Transverse colon (tissue), 4 donors: ENCODE data around the gene RNF44. TPM values are rescaled to one million over a fixed set of nuclear protein-coding genes. Genes with fewer than 3 reads are reported as not detected.

Source experiments
- DNase-seq: peaks from one replicate; pipeline ENCODE4 v3.0.0-alpha.2; 2019
- H3K27ac ChIP-seq, 4 donors: fragments of 200-600 bp; sonication (generic); 2 replicates each; pipeline ENCODE4 v1.5.1; 2016 to 2018; ENCODE audit warnings: inconsistent platforms in 4 of 4
- H3K27me3 ChIP-seq: fragments of 200-600 bp; sonication (generic); 2 replicates; pipeline ENCODE4 v1.5.1; 2017; ENCODE audit warnings: inconsistent platforms
- H3K36me3 ChIP-seq, 4 donors: fragments of 200-600 bp; sonication (generic); 2 replicates each; pipeline ENCODE4 v1.5.1; 2017 to 2019; ENCODE audit warnings: inconsistent platforms in 4 of 4
- H3K4me1 ChIP-seq, 4 donors: fragments of 200-600 bp; sonication (generic); 2 replicates each; pipeline ENCODE4 v1.5.1; 2017 to 2020; ENCODE audit warnings: inconsistent platforms in 4 of 4
- H3K4me3 ChIP-seq, 4 donors: fragments of 200-600 bp; sonication (generic); 1 replicate in 1 of 4; 2 replicates in 3 of 4; pipeline versions ENCODE4 v1.5.1 to v1.6.1; 2017 to 2019; ENCODE audit warnings: inconsistent platforms in 4 of 4
- H3K9me3 ChIP-seq, 2 donors: fragments of 200-600 bp; sonication (generic); 2 replicates each; pipeline ENCODE4 v1.5.1; 2017 to 2019; ENCODE audit warnings: inconsistent platforms in 2 of 2
- CTCF ChIP-seq, 5 experiments: fragments of 200-600 bp in 3 of 5; fragments of 450-650 bp in 2 of 5; sonication (generic) in 3 of 5; IDR thresholded peaks; 1 replicate in 2 of 5; 2 replicates in 3 of 5; pipeline ENCODE4 v1.5.1; 2016 to 2017; ENCODE audit warnings: antibody characterized with exemption in 5 of 5, inconsistent platforms in 3 of 5, mild to moderate bottlenecking in 2 of 5, moderate library complexity in 1 of 5
- EP300 ChIP-seq: sonication (generic); formaldehyde crosslinking; IDR thresholded peaks from one replicate; pipeline ENCODE4 v1.6.1; 2017; ENCODE audit warnings: antibody characterized with exemption, low read depth
- POLR2A ChIP-seq: fragments of 450-650 bp; IDR thresholded peaks from one replicate; pipeline ENCODE4 v1.6.1; 2016; ENCODE audit warnings: antibody characterized with exemption, mild to moderate bottlenecking, moderate library complexity
- POLR2AphosphoS5 ChIP-seq, 3 donors: sonication (generic); formaldehyde crosslinking; IDR thresholded peaks; one replicate each; pipeline ENCODE4 v1.6.1; 2016; ENCODE audit warnings: antibody characterized with exemption in 3 of 3
- WGBS, 2 donors: methylation state at CpG; one replicate each; pipeline ENCODE4 v1.1.5; 2018; ENCODE audit warnings: low coverage in 1 of 2; 5-methylcytosine and 5-hydroxymethylcytosine counted together
- in situ Hi-C, 4 donors: fragments of 200-750 bp; cut with MboI; loops; one replicate each; pipeline versions ENCODE4 v1.15.0 to v1.15.1; 2017; ENCODE audit warnings: low sequenced_read_pairs in 3 of 4, low pct_ligation_motif_present in 1 of 4, low pct_unique_long_range_greater_than_20kb in 1 of 4
- intact Hi-C: fragments of 100-400 bp; cut with DNase I; formaldehyde crosslinking; loops from one replicate; pipeline ENCODE4 v1.15.1; 2023; ENCODE audit warnings: low total_unique reads
- total RNA-seq, 4 donors: library from RNA; depleted of rRNA; stranded (reverse); fragments of >200 nt; gene quantifications; one replicate each; pipeline ENCODE4 v1.1.0, GENCODE V29; 2016

RNF44 gene
- total RNA-seq, 4 donors from 2014 or later: 43.8 to 65.6 (median 54.8) TPM

- no peaks in the 10 kb centered on the region for H3K27me3 ChIP-seq
- H3K4me1 ChIP-seq: peaks cover 29 to 46% (median 31%) of the 10 kb centered on the region in 4 donors
- peak overlapping the region; percentile 0 to 53 (median 22) for H3K27ac ChIP-seq
- H3K4me3 ChIP-seq: no peak overlapping the region
- in situ Hi-C loops: no loop called here
- H3K9me3 ChIP-seq: no peaks in the 10 kb centered on the region
- WGBS, 2 donors: 81% methylated on average over 24 of the region's 28 CpGs; no CpG with 5 or more reads in 1 of the 2 donors
- TF ChIP-seq POLR2AphosphoS5 (IDR thresholded peaks at IDR 0.05) (no peak), EP300 (no peak), POLR2A (no peak), CTCF (IDR thresholded peaks at IDR 0.05) (no peak)
- peaks cover 0 to 24% (median 7%) of the 10 kb centered on the region in 4 donors for H3K36me3 ChIP-seq
- intact Hi-C loops: no loop called here
- no peak for DNase-seq
These were observed 6.7 kb downstream of the RNF44 start for GRCh38 chr5:176530393-176530982.

- TF ChIP-seq POLR2AphosphoS5 (IDR thresholded peaks at IDR 0.05): no peak
- no peak for TF ChIP-seq EP300
- Histone ChIP-seq H3K27me3 (no peaks in the 10 kb centered on the region), H3K4me3 (no peak overlapping the region), H3K36me3 (peaks cover 0 to 24% (median 7%) of the 10 kb centered on the region in 4 donors), H3K9me3 (no peaks in the 10 kb centered on the region), H3K4me1 (peaks cover 21 to 39% (median 24%) of the 10 kb centered on the region in 4 donors), H3K27ac (peak overlapping the region in 1 of 4 donors; percentile 25)
- DNase-seq: no peak
- intact Hi-C loops: no loop called here
- in situ Hi-C loops: no loop called here
- 20 to 69% methylated on average over 2 to 11 of the region's 11 CpGs for WGBS, 2 donors
These were observed 7.5 kb downstream of the RNF44 start for GRCh38 chr5:176529741-176530141.

GRCh38 chr5:176529116-176529740 is 8.0 kb downstream of the RNF44 start:
- Histone ChIP-seq H3K27ac (peak overlapping the region in 1 of 4 donors; percentile 25), H3K4me1 (peaks cover 16 to 34% (median 19%) of the 10 kb centered on the region in 4 donors), H3K9me3 (no peaks in the 10 kb centered on the region), H3K27me3 (no peaks in the 10 kb centered on the region), H3K36me3 (peaks cover 0 to 24% (median 7%) of the 10 kb centered on the region in 4 donors), H3K4me3 (no peak overlapping the region)
- TF ChIP-seq CTCF (IDR thresholded peaks at IDR 0.05): no peak
- no peak for TF ChIP-seq EP300
- in situ Hi-C loops (no loop called here), intact Hi-C loops (no loop called here)
- 88% methylated on average over 22 of the region's 26 CpGs; no CpG with 5 or more reads in 1 of the 2 donors for WGBS, 2 donors
- no peak for DNase-seq

- Histone ChIP-seq H3K4me3 (no peak overlapping the region), H3K4me1 (peaks cover 11 to 29% (median 14%) of the 10 kb centered on the region in 4 donors), H3K36me3 (peaks cover 0 to 24% (median 7%) of the 10 kb centered on the region in 4 donors), H3K27me3 (no peaks in the 10 kb centered on the region), H3K27ac (no peak overlapping the region), H3K9me3 (no peaks in the 10 kb centered on the region)
- no peak for DNase-seq
- in situ Hi-C loops (no loop called here), intact Hi-C loops (no loop called here)
- WGBS, 2 donors: 78% methylated on average over 11 of the region's 17 CpGs; no CpG with 5 or more reads in 1 of the 2 donors
- TF ChIP-seq CTCF (IDR thresholded peaks at IDR 0.05): no peak
- TF ChIP-seq POLR2A: no peak
- no peak for TF ChIP-seq EP300
- TF ChIP-seq POLR2AphosphoS5 (IDR thresholded peaks at IDR 0.05): no peak
These were observed 8.5 kb downstream of the RNF44 start for GRCh38 chr5:176528761-176529115.
